Daoy (cell line): ENCODE data around the gene DDX60. TPM values are rescaled to one million over a fixed set of nuclear protein-coding genes. Genes with fewer than 3 reads are reported as not detected.

Source experiments
- DNase-seq: peaks from one replicate; pipeline ENCODE4 v3.0.0-alpha.2; 2015; ENCODE audit warnings: low read depth
- total RNA-seq: library from RNA; depleted of rRNA; stranded (reverse); fragments of >200 nt; shearing (Covaris generic); gene quantifications from 2 replicates; pipeline ENCODE4 v1.2.3, GENCODE V29; 2014; rRNA removed

The DDX60 gene
- total RNA-seq, 1 experiment from 2014 or later: 9.3 TPM

GRCh38 chr4:168208957-168209614 lies 109.5 kb downstream of the DDX60 start:
- no peak for DNase-seq

- DNase-seq: no peak
Observed at GRCh38 chr4:168203233-168203911, 115.2 kb downstream of the DDX60 start.

GRCh38 chr4:168200685-168201084 lies 117.9 kb downstream of the DDX60 start:
- DNase-seq: no peak

- no peak for DNase-seq
Observed at GRCh38 chr4:168199260-168199957, 119.1 kb downstream of the DDX60 start.

GRCh38 chr4:168197926-168198325 lies 120.6 kb downstream of the DDX60 start:
- no peak for DNase-seq

GRCh38 chr4:168188754-168189153 lies 129.8 kb downstream of the DDX60 start:
- no peak for DNase-seq

GRCh38 chr4:168183717-168184571 lies 134.6 kb downstream of the DDX60 start:
- DNase-seq: peak; percentile 13

GRCh38 chr4:168177546-168178149 lies 140.9 kb downstream of the DDX60 start:
- no peak for DNase-seq

- DNase-seq: no peak
Observed at GRCh38 chr4:168174308-168174707, 144.2 kb downstream of the DDX60 start.

- DNase-seq: no peak
Observed at GRCh38 chr4:168167714-168168284, 150.8 kb downstream of the DDX60 start.

Other genes starting within 250 kb of the DDX60 start
- 0.48 and 4.3 TPM in 2 replicates for gene ANXA10, start 226.2 kb downstream of the DDX60 start, total RNA-seq
- 5.2 and 19.3 TPM in 2 replicates for gene DDX60L, start 161.7 kb upstream of the DDX60 start, total RNA-seq
- gene PALLD, start 178.3 kb upstream of the DDX60 start, total RNA-seq: 36.4 and 50.0 TPM in 2 replicates